Measurements from ENCODE around the gene THAP7. TPM values are rescaled to one million over a fixed set of nuclear protein-coding genes. Genes with fewer than 3 reads are reported as not detected.
A peak's percentile ranks its signal among the peaks of the same experiment; 100 is the strongest.

The THAP7 gene
- total and polyA plus RNA-seq, 2 of the 13 experiments (the other 11 are each of a cell fraction or from before 2014, with no cell fraction given), result 13.0 to 25.5 TPM

GRCh38 chr22:21045585-21046294, 43.8 kb upstream of the THAP7 start, which contains the start of gene LRRC74B (continued):
- TF ChIP-seq HNF1A (IDR thresholded peaks at IDR 0.05; ENCODE audit: low read depth) (no peak), HNF1A (CRISPR knock-in tag; IDR thresholded peaks at IDR 0.05; ENCODE audit: borderline replicate concordance) (no peak), NFRKB (IDR thresholded peaks at IDR 0.05) (no peak), ZNF597 (CRISPR knock-in tag; IDR thresholded peaks at IDR 0.05) (no peak), ZNF142 (CRISPR knock-in tag; IDR thresholded peaks at IDR 0.05) (no peak), ZNF484 (CRISPR knock-in tag; IDR thresholded peaks at IDR 0.05; ENCODE audit: borderline replicate concordance, low read depth) (no peak), ARID4A (CRISPR knock-in tag; IDR thresholded peaks at IDR 0.05; ENCODE audit: borderline replicate concordance) (peak; percentile 80), ATF2 (CRISPR knock-in tag; IDR thresholded peaks at IDR 0.05) (no peak), EHMT2 (IDR thresholded peaks at IDR 0.05; ENCODE audit: borderline replicate concordance, low read depth, low read length) (no peak), SMARCC2 (IDR thresholded peaks at IDR 0.05) (no peak), ATF1 (CRISPR knock-in tag; IDR thresholded peaks at IDR 0.05) (no peak), STAG1 (CRISPR knock-in tag; IDR thresholded peaks at IDR 0.05) (no peak)
